ENCODE data around the gene GTPBP8. TPM values are rescaled to one million over a fixed set of nuclear protein-coding genes. Genes with fewer than 3 reads are reported as not detected.

GTPBP8 gene
- total and polyA plus RNA-seq, 2 donors (not counting 3 experiments of a cell fraction or from before 2014, with no cell fraction given) = 13.7 to 20.2 TPM

- dilution Hi-C loops (cut with MboI; ENCODE audit: extremely low pct_ligation_motif_present, low sequenced_read_pairs) (no loop called here), intact Hi-C loops (cut with micrococcal nuclease) (no loop called here)
- no peaks in the 10 kb centered on the region for H3K9me3 ChIP-seq (replicated peaks; ENCODE audit: control insufficient read depth, insufficient read depth, low read length)
- no peak overlapping the region for H3K4me2 ChIP-seq (ENCODE audit: insufficient read depth, low read length)
- H4K20me1 ChIP-seq (replicated peaks; ENCODE audit: control insufficient read depth, extremely low read depth, insufficient read depth, low read length) = no peaks in the 10 kb centered on the region
- FAIRE-seq = no peak
- ChIA-PET CTCF (no interaction called here), POLR2A (interaction anchor here (1.1 kb wide), 1 partner anchor 13 kb away, joined by 5 read pairs; a partner anchor contains a TSS)
- no peak overlapping the region for H3K27ac ChIP-seq (ENCODE audit: insufficient read depth, low read depth, low read length)
- no peaks in the 10 kb centered on the region for H3K27me3 ChIP-seq (ENCODE audit: control insufficient read depth in 2 of 2, insufficient read depth in 2 of 2, low read length in 2 of 2)
- no peaks in the 10 kb centered on the region for H3K9me1 ChIP-seq (replicated peaks; ENCODE audit: control insufficient read depth, extremely low read depth, insufficient read depth, low read length)
- H3K36me3 ChIP-seq (ENCODE audit: control insufficient read depth in 2 of 2, extremely low read depth in 1 of 2, insufficient read depth in 2 of 2, low read length in 2 of 2) = peaks cover 24 to 37% of the 10 kb centered on the region in 2 experiments
- BruUV-seq (replicated peaks) = no TSS peak
- H3K4me1 ChIP-seq (ENCODE audit: control insufficient read depth, extremely low read depth, insufficient read depth, low read length) = no peaks in the 10 kb centered on the region
- TF ChIP-seq FOS (IDR thresholded peaks at IDR 0.05; ENCODE audit: borderline replicate concordance, insufficient read depth, low read length) (no peak), JUN (IDR thresholded peaks at IDR 0.05; ENCODE audit: borderline replicate concordance, insufficient read depth, insufficient read length, low read depth) (no peak), EZH2 (IDR thresholded peaks at IDR 0.05; ENCODE audit: borderline replicate concordance, low read depth, low read length, severe bottlenecking) (no peak)
- peaks cover 14% of the 10 kb centered on the region for H3K79me2 ChIP-seq (ENCODE audit: control insufficient read depth, insufficient read depth, low read length)
- H3K9ac ChIP-seq (replicated peaks; ENCODE audit: extremely low read depth, insufficient read depth, low read length) = no peak overlapping the region
- no peak overlapping the region for H3K4me3 ChIP-seq (replicated peaks in 1 of 3; ENCODE audit: insufficient read depth in 1 of 3, low read depth in 1 of 3, low read length in 3 of 3)
- no peak for DNase-seq (ENCODE audit: low read depth, low spot score)
- H2AFZ ChIP-seq (ENCODE audit: low read depth, low read length) = no peak overlapping the region
Measured at GRCh38 chr3:113006359-113007056, 15.7 kb downstream of the GTPBP8 start.

- BruUV-seq (replicated peaks) = no TSS peak
- POLR2A ChIA-PET = no interaction called here
- H3K9ac ChIP-seq (replicated peaks; ENCODE audit: extremely low read depth, insufficient read depth, low read length) = no peak overlapping the region
Measured at GRCh38 chr3:113008117-113008516, 17.3 kb downstream of the GTPBP8 start.

More at GRCh38 chr3:113008117-113008516, 17.3 kb downstream of the GTPBP8 start:
- Histone ChIP-seq H3K4me1 (ENCODE audit: control insufficient read depth, extremely low read depth, insufficient read depth, low read length) (no peaks in the 10 kb centered on the region), H3K9me1 (replicated peaks; ENCODE audit: control insufficient read depth, extremely low read depth, insufficient read depth, low read length) (no peaks in the 10 kb centered on the region), H4K20me1 (replicated peaks; ENCODE audit: control insufficient read depth, extremely low read depth, insufficient read depth, low read length) (no peaks in the 10 kb centered on the region), H3K4me2 (ENCODE audit: insufficient read depth, low read length) (no peak overlapping the region), H3K36me3 (ENCODE audit: control insufficient read depth in 2 of 2, extremely low read depth in 1 of 2, insufficient read depth in 2 of 2, low read length in 2 of 2) (peaks cover 19 to 43% of the 10 kb centered on the region in 2 experiments), H3K27ac (ENCODE audit: insufficient read depth, low read depth, low read length) (no peak overlapping the region), H3K79me2 (ENCODE audit: control insufficient read depth, insufficient read depth, low read length) (peaks cover 19% of the 10 kb centered on the region), H2AFZ (ENCODE audit: low read depth, low read length) (no peak overlapping the region), H3K9me3 (replicated peaks; ENCODE audit: control insufficient read depth, insufficient read depth, low read length) (no peaks in the 10 kb centered on the region), H3K4me3 (replicated peaks in 1 of 3; ENCODE audit: insufficient read depth in 1 of 3, low read depth in 1 of 3, low read length in 3 of 3) (no peak overlapping the region), H3K27me3 (ENCODE audit: control insufficient read depth in 2 of 2, insufficient read depth in 2 of 2, low read length in 2 of 2) (no peaks in the 10 kb centered on the region)
- no peak for TF ChIP-seq POLR2A (IDR thresholded peaks at IDR 0.05; ENCODE audit: low read depth, low read length)
- no peak for TF ChIP-seq JUN (IDR thresholded peaks at IDR 0.05; ENCODE audit: borderline replicate concordance, insufficient read depth, insufficient read length, low read depth)
- no peak for TF ChIP-seq GATA2 (IDR thresholded peaks at IDR 0.05; ENCODE audit: insufficient read depth, insufficient read length, low read depth, low read length)
- TF ChIP-seq, protein P1, sequence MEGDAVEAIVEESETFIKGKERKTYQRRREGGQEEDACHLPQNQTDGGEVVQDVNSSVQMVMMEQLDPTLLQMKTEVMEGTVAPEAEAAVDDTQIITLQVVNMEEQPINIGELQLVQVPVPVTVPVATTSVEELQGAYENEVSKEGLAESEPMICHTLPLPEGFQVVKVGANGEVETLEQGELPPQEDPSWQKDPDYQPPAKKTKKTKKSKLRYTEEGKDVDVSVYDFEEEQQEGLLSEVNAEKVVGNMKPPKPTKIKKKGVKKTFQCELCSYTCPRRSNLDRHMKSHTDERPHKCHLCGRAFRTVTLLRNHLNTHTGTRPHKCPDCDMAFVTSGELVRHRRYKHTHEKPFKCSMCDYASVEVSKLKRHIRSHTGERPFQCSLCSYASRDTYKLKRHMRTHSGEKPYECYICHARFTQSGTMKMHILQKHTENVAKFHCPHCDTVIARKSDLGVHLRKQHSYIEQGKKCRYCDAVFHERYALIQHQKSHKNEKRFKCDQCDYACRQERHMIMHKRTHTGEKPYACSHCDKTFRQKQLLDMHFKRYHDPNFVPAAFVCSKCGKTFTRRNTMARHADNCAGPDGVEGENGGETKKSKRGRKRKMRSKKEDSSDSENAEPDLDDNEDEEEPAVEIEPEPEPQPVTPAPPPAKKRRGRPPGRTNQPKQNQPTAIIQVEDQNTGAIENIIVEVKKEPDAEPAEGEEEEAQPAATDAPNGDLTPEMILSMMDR (IDR thresholded peaks at IDR 0.05; ENCODE audit: extremely low read depth in 1 of 2, insufficient read depth in 1 of 2, low read depth in 1 of 2, low read length in 2 of 2) = no peak
- no peak for TF ChIP-seq MAX (IDR thresholded peaks at IDR 0.05; ENCODE audit: insufficient read depth, insufficient read length)
- TF ChIP-seq FOS (IDR thresholded peaks at IDR 0.05; ENCODE audit: borderline replicate concordance, insufficient read depth, low read length) = no peak
- no peak for TF ChIP-seq MYC (IDR thresholded peaks at IDR 0.05; ENCODE audit: low read depth, low read length)
- TF ChIP-seq EZH2 (IDR thresholded peaks at IDR 0.05; ENCODE audit: borderline replicate concordance, low read depth, low read length, severe bottlenecking) = no peak
- no peak for TF ChIP-seq POLR2AphosphoS5 (IDR thresholded peaks at IDR 0.05; ENCODE audit: insufficient read depth, low read depth, low read length)
- dilution Hi-C loops (cut with MboI; ENCODE audit: extremely low pct_ligation_motif_present, low sequenced_read_pairs) (no loop called here), intact Hi-C loops (cut with micrococcal nuclease) (no loop called here)
- CTCF ChIA-PET = interaction anchor here (0.7 to 1.7 kb wide), 3 partner anchors 27 to 273 kb away, joined by 3 to 5 read pairs (median 4); no protein-coding TSS in a partner anchor
- no peak for FAIRE-seq
- DNase-seq (ENCODE audit: low read depth, low spot score) = no peak

Measured in endothelial cell of umbilical vein (primary cell).